ENCODE data around the gene FOSB. TPM values are rescaled to one million over a fixed set of nuclear protein-coding genes. Genes with fewer than 3 reads are reported as not detected.
A peak's percentile ranks its signal among the peaks of the same experiment; 100 is the strongest.

FOSB gene
- total and polyA plus RNA-seq, 9 of the 15 experiments (the other 6 are each of a cell fraction or from before 2014, with no cell fraction given), result 0.11 to 2.7 (median 0.73) TPM

- CTCF ChIA-PET (ENCODE audit: low intra/inter-chr PET ratio), result interaction anchor here (0.7 to 6.4 kb wide), 10 partner anchors 11 to 203 kb away, joined by 3 to 179 read pairs (median 8); partner anchors contain the start of gene FOSB
- under 1% methylated on average over 61 of the region's 78 CpGs for WGBS (ENCODE audit: insufficient coverage, low coverage, missing lambda C conversion rate)
- TF ChIP-seq XRCC5 (IDR thresholded peaks at IDR 0.05; ENCODE audit: low read depth, low read length), result 0 out of 2 replicates have a peak, but pooled peaks have one; percentile 68
- TF ChIP-seq ATF7 (IDR thresholded peaks at IDR 0.05), result peak; percentile 90
- 0 out of 2 replicates have a peak, but pooled peaks have one; percentile 12 for TF ChIP-seq BCOR (IDR thresholded peaks at IDR 0.05)
- TF ChIP-seq DACH1 (IDR thresholded peaks at IDR 0.05; ENCODE audit: partially characterized antibody), result peak; percentile 26
- TF ChIP-seq ZNF639 (CRISPR knock-in tag; conservative IDR thresholded peaks at IDR 0.05 in 1 of 2, IDR thresholded peaks at IDR 0.05 in 1 of 2), result peak in 1 of 2 experiments; percentile 65; a peak in 1 of 4 replicates
- no peak for TF ChIP-seq ZZZ3 (IDR thresholded peaks at IDR 0.05)
- TF ChIP-seq ZNF431 (CRISPR knock-in tag; IDR thresholded peaks at IDR 0.05), result 0 out of 2 replicates have a peak, but pooled peaks have one; percentile 23
- peak; percentile 67; the same call in 1 of the 2 replicates for TF ChIP-seq ZBTB17 (CRISPR knock-in tag; IDR thresholded peaks at IDR 0.05)
- TF ChIP-seq E2F6 (IDR thresholded peaks at IDR 0.05; ENCODE audit: borderline replicate concordance in 1 of 2, extremely low read depth in 1 of 2, insufficient read depth in 1 of 2, insufficient read length in 1 of 2, low read depth in 1 of 2, low read length in 1 of 2, poor library complexity in 1 of 2, severe bottlenecking in 1 of 2), result peak in 1 of 2 experiments; percentile 87
- peak; percentile 91 for TF ChIP-seq ELF1 (tag; IDR thresholded peaks at IDR 0.05)
- peak; percentile 100 for TF ChIP-seq ETV5 (CRISPR knock-in tag; IDR thresholded peaks at IDR 0.05; ENCODE audit: low read depth)
- TF ChIP-seq GABPB1 (CRISPR knock-in tag; IDR thresholded peaks at IDR 0.05), result peak; percentile 91
- 0 out of 2 replicates have a peak, but pooled peaks have one; percentile 81 for TF ChIP-seq RBM14 (IDR thresholded peaks at IDR 0.05; ENCODE audit: borderline replicate concordance, insufficient read depth, low read depth, low read length)
- TF ChIP-seq ADNP (tag; IDR thresholded peaks at IDR 0.05), result peak; percentile 6; the same call in 1 of the 2 replicates
- TF ChIP-seq E2F8 (IDR thresholded peaks at IDR 0.05; ENCODE audit: low read depth, partially characterized antibody), result peak; percentile 32
Measured at GRCh38 chr19:45439569-45440258, 28.1 kb upstream of the FOSB start.

More at GRCh38 chr19:45439569-45440258, 28.1 kb upstream of the FOSB start:
- peak overlapping the region; percentile 81 for H3K4me2 ChIP-seq (ENCODE audit: insufficient read depth, low read length)
- H4K20me1 ChIP-seq (replicated peaks; ENCODE audit: control insufficient read depth, insufficient read depth, low read length), result 0 out of 2 replicates have a peak, but pooled peaks cover 4% of the 10 kb centered on the region
- peak; percentile 81 for ATAC-seq
- no peaks in the 10 kb centered on the region for H3K9me3 ChIP-seq (replicated peaks; ENCODE audit: control insufficient read depth, insufficient read depth, low read depth, low read length)
- no peaks in the 10 kb centered on the region for H3K79me2 ChIP-seq (ENCODE audit: control insufficient read depth, insufficient read depth, low read length)
- H3K4me1 ChIP-seq (replicated peaks in 1 of 2; ENCODE audit: control insufficient read depth in 2 of 2, insufficient read depth in 2 of 2, low read length in 2 of 2), result peaks cover 31 to 48% of the 10 kb centered on the region in 2 experiments
- H3K27ac ChIP-seq (ENCODE audit: extremely low read depth, low read depth, low read length), result peak overlapping the region; percentile 93
- peak overlapping the region; percentile 91 for H2AFZ ChIP-seq (ENCODE audit: low read depth, low read length)
- BruUV-seq (replicated peaks), result TSS peak; percentile 60
- H3K9ac ChIP-seq (ENCODE audit: insufficient read depth in 1 of 2, low read depth in 2 of 2, low read length in 2 of 2), result peak overlapping the region; percentile 82 to 93
- H3K36me3 ChIP-seq (ENCODE audit: control insufficient read depth, insufficient read depth, low read length), result no peaks in the 10 kb centered on the region
- DNase-seq (ENCODE audit: extremely low read depth in 1 of 4, low spot score in 3 of 4), result peak; percentile 82 to 96 (median 86)
- peak overlapping the region; percentile 68 for H3K4me3 ChIP-seq
- no peaks in the 10 kb centered on the region for H3K27me3 ChIP-seq (ENCODE audit: control insufficient read depth in 2 of 2, insufficient read depth in 2 of 2, low read length in 2 of 2)
- POLR2A ChIA-PET, result interaction anchor here (0.5 to 3.6 kb wide), 22 partner anchors 9 to 550 kb away, joined by 3 to 51 read pairs (median 5); partner anchors contain the start of genes ERCC1 and FOSB
- intact Hi-C loops (cut with micrococcal nuclease) (loop anchor here (1.0 to 5.0 kb wide), 2 partner anchors 39 to 203 kb away; no protein-coding TSS in a partner anchor), in situ Hi-C loops (cut with MboI) (loop anchor here (5.0 kb wide), 1 partner anchor 38 kb away; no protein-coding TSS in a partner anchor)
- peak; percentile 60 for FAIRE-seq
- H3K9me1 ChIP-seq (ENCODE audit: control insufficient read depth, insufficient read depth, low read length), result no peaks in the 10 kb centered on the region
